Upper lobe of left lung (tissue), 6 donors: Measurements from ENCODE around the gene RAB3GAP1. TPM values are rescaled to one million over a fixed set of nuclear protein-coding genes. Genes with fewer than 3 reads are reported as not detected.

Experiments
- ATAC-seq, 2 donors: fragments of 200-7000 bp; cut with Tn5 transposase; one replicate each; pipeline ENCODE4 v1.9.1; 2022; ENCODE audit warnings: mild to moderate bottlenecking in 2 of 2, moderate library complexity in 2 of 2; ENCODE audit not compliant: low FRiP score in 2 of 2
- DNase-seq, 2 donors: peaks; one replicate each; pipeline ENCODE4 v3.0.0-alpha.2; 2019 to 2020
- H3K27ac ChIP-seq, 4 donors: fragments of 200-600 bp; sonication (generic); one replicate each; pipeline ENCODE4 v1.5.1; 2016 to 2019
- H3K27me3 ChIP-seq, 4 donors: fragments of 200-600 bp; sonication (generic); one replicate each; pipeline ENCODE4 v1.5.1; 2017 to 2019
- H3K36me3 ChIP-seq, 4 donors: fragments of 200-600 bp; sonication (generic); one replicate each; pipeline ENCODE4 v1.5.1; 2016 to 2019
- H3K4me1 ChIP-seq, 4 donors: fragments of 200-600 bp; sonication (generic); one replicate each; pipeline ENCODE4 v1.5.1; 2018 to 2019
- H3K4me3 ChIP-seq, 4 donors: fragments of 200-600 bp; sonication (generic); one replicate each; pipeline ENCODE4 v1.5.1; 2017 to 2019; ENCODE audit warnings: mild to moderate bottlenecking in 2 of 4, moderate library complexity in 1 of 4
- H3K9me3 ChIP-seq, 4 donors: fragments of 200-600 bp; sonication (generic); one replicate each; pipeline ENCODE4 v1.5.1; 2018 to 2019
- CTCF ChIP-seq, 6 experiments: fragments of 450-650 bp in 4 of 6; fragments of 200-600 bp in 2 of 6; sonication (generic) in 2 of 6; IDR thresholded peaks; one replicate each; pipeline ENCODE4 v1.5.1; 2016 to 2019; ENCODE audit warnings: antibody characterized with exemption in 6 of 6
- EP300 ChIP-seq, 4 donors: sonication (generic); formaldehyde crosslinking; IDR thresholded peaks; one replicate each; pipeline ENCODE4 v1.5.1; 2017; ENCODE audit warnings: antibody characterized with exemption in 4 of 4, control low read depth in 2 of 4
- POLR2A ChIP-seq, 4 donors: fragments of 450-650 bp; IDR thresholded peaks; one replicate each; pipeline ENCODE4 v1.5.1; 2016 to 2017; ENCODE audit warnings: antibody characterized with exemption in 4 of 4, mild to moderate bottlenecking in 2 of 4
- POLR2AphosphoS5 ChIP-seq, 2 donors: sonication (generic); formaldehyde crosslinking; IDR thresholded peaks; one replicate each; pipeline ENCODE4 v1.5.1; 2017; ENCODE audit warnings: antibody characterized with exemption in 2 of 2
- WGBS, 2 donors: methylation state at CpG; one replicate each; pipeline ENCODE4 v1.1.5; 2017 to 2018; 5-methylcytosine and 5-hydroxymethylcytosine counted together
- total RNA-seq, 6 donors: library from RNA; depleted of rRNA in 4 of 6; stranded (reverse); fragments of >200 nt in 4 of 6; gene quantifications; one replicate each; pipeline versions ENCODE4 v1.1.0 to v1.2.1, GENCODE V29; 2016 to 2021
- donor health status: DM: no; HTN: no; CAD: no; lungs with moderate emphysema.
- donor health status: DM: no; HTN: yes; CAD: no; lungs with severe emphysema.

Gene RAB3GAP1
- total RNA-seq, 6 donors from 2014 or later, result 30.9 to 51.0 (median 36.0) TPM

DNA sequence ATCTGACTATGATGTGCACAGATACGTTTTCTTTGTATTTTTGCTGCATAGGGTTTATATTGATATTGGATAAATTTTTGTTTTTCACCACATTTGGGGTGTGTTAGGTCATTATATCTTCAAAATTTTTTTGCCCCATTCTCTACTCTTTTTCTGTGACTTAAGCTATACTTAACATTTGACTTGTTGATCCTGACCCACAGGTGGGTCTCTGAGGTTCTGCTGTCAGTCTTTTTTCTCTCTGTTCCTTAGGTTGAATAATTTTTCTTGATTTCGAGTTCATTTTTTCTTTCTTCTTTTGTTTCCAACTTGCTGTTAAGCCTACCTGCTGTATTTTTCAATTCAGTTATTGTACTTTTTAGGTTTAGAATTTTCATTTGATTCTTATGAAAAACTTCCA lies 12.1 kb downstream of the RAB3GAP1 start:
- no peaks in the 10 kb centered on the region for H3K27me3 ChIP-seq
- H3K4me1 ChIP-seq, result peaks cover 0 to 9% (median 0%) of the 10 kb centered on the region in 4 donors
- H3K27ac ChIP-seq, result no peak overlapping the region
- peaks cover 0 to 32% (median 10%) of the 10 kb centered on the region in 4 donors for H3K36me3 ChIP-seq
- TF ChIP-seq POLR2AphosphoS5 (IDR thresholded peaks at IDR 0.05) (no peak), EP300 (IDR thresholded peaks at IDR 0.05) (no peak), CTCF (IDR thresholded peaks at IDR 0.05) (no peak), POLR2A (IDR thresholded peaks at IDR 0.05) (no peak)
- DNase-seq (no peak), ATAC-seq (no peak)
- no peaks in the 10 kb centered on the region for H3K9me3 ChIP-seq
- 93 to 95% methylated on average over 2 of the region's 2 CpGs for WGBS, 2 donors
- H3K4me3 ChIP-seq, result no peak overlapping the region

DNA sequence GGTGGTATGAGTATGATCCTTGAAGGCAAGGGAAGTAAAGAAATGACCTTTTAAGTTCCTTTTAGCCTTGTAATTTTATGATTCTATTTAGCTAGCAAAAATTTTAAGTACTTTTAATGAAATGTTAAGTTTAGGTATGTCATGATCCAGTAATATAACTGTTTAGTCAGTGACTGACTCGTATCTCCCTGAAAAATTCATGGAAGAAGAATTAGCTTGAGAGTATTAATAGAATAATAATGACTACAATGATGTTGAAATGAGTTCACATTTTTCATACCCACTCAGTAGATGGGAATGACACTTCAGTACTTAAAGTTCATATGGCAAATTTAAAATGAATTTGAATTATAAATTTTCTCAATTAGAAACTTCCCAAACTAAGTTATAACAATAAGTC lies 14.6 kb downstream of the RAB3GAP1 start:
- DNase-seq (no peak), ATAC-seq (no peak)
- Histone ChIP-seq H3K4me1 (peaks cover 0 to 9% (median 0%) of the 10 kb centered on the region in 4 donors), H3K9me3 (peaks cover 0 to 5% (median 1%) of the 10 kb centered on the region in 4 donors), H3K27ac (no peak overlapping the region), H3K36me3 (peaks cover 0 to 17% (median 3%) of the 10 kb centered on the region in 4 donors), H3K27me3 (no peaks in the 10 kb centered on the region), H3K4me3 (no peak overlapping the region)
- 68 to 79% methylated on average over 1 of the region's 1 CpG for WGBS, 2 donors
- TF ChIP-seq POLR2A (IDR thresholded peaks at IDR 0.05) (no peak), EP300 (IDR thresholded peaks at IDR 0.05) (no peak)

DNA sequence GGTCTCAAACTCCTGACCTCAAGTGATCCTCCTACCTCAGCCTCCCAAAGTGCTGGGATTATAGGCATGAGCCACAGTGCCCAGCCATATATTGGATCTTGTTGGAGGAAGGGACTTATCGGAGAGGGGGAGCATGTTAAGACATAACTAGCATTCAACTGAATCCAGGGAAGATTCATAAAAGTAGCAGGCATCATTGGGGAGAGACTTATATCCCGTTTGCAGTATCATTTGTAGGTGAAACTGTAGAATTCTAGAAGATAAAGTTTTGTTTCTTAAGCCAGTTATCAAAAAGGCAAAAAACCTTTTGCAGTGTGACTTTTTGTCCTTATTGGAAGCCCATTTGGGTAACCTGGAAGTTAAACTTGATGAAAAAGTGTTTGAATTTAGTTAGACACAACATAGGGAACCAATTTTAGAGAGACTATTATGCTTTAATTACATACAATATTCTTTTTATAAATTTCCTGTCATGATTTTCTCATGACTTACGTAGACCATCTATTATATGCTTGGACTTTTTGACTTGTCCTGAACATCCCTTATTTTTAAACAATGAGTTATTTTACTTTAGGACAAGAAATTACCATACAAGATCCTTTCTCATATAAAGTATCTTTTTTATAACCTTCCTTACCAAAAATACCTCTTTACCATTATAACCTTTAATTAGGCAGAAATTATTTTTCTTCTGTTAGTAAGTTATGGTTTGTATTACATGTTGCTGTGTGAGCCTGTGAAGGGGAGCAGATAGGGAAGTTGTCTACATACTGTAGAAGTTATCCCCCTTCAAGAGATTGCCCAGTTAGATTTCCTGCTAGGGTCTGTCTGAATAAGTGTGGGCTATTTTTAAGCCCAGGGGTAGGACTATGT lies 20.3 kb downstream of the RAB3GAP1 start:
- DNase-seq, result no peak
- H3K4me3 ChIP-seq, result no peak overlapping the region
- peaks cover 0 to 16% (median 3%) of the 10 kb centered on the region in 4 donors for H3K9me3 ChIP-seq
- ATAC-seq, result no peak
- no peak overlapping the region for H3K27ac ChIP-seq
- H3K4me1 ChIP-seq, result no peaks in the 10 kb centered on the region
- no peak for TF ChIP-seq EP300 (IDR thresholded peaks at IDR 0.05)
- no peak for TF ChIP-seq POLR2AphosphoS5 (IDR thresholded peaks at IDR 0.05)
- no peak for TF ChIP-seq POLR2A (IDR thresholded peaks at IDR 0.05)
- H3K36me3 ChIP-seq, result peaks cover 0 to 8% (median 0%) of the 10 kb centered on the region in 4 donors
- WGBS, 2 donors, result 96% methylated on average over 3 of the region's 3 CpGs
- H3K27me3 ChIP-seq, result no peaks in the 10 kb centered on the region

- peak in 1 of 2 donors; percentile 30 for ATAC-seq
- WGBS, 2 donors, result 79 to 90% methylated on average over 3 of the region's 3 CpGs
- no peak for DNase-seq
- TF ChIP-seq CTCF (IDR thresholded peaks at IDR 0.05) (no peak), EP300 (IDR thresholded peaks at IDR 0.05) (no peak), POLR2AphosphoS5 (IDR thresholded peaks at IDR 0.05) (no peak), POLR2A (IDR thresholded peaks at IDR 0.05) (no peak)
- H3K27me3 ChIP-seq, result no peaks in the 10 kb centered on the region
- H3K36me3 ChIP-seq, result peaks cover 0 to 4% (median 1%) of the 10 kb centered on the region in 4 donors
- H3K27ac ChIP-seq, result no peak overlapping the region
- H3K4me3 ChIP-seq, result no peak overlapping the region
- no peaks in the 10 kb centered on the region for H3K4me1 ChIP-seq
- H3K9me3 ChIP-seq, result peaks cover 0 to 16% (median 3%) of the 10 kb centered on the region in 4 donors
These were observed 22.1 kb downstream of the RAB3GAP1 start for GRCh38 chr2:135074216-135074615.

DNA sequence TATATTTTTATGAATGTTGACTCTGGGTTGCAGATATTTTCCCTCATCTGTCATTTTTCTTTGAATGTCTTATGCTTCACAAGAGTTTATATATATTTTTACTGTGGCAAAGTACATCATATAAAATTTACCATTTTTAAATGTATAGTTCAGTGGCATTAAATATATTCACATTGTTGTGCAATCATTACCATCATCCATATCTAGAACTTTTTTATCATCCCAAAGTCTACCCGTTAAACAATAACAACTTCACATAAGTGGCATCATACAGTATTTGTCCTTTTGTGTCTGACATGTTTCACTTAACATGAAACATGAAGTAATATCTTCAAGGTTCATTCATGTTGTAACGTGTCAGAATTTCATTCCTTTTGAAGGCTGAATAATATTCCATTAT lies 24.5 kb downstream of the RAB3GAP1 start:
- 98 to 99% methylated on average over 2 of the region's 2 CpGs for WGBS, 2 donors
- ATAC-seq (no peak), DNase-seq (no peak)
- no peaks in the 10 kb centered on the region for H3K27me3 ChIP-seq
- H3K36me3 ChIP-seq, result peaks cover 0 to 4% (median 1%) of the 10 kb centered on the region in 4 donors
- peaks cover 0 to 13% (median 3%) of the 10 kb centered on the region in 4 donors for H3K9me3 ChIP-seq
- no peak overlapping the region for H3K27ac ChIP-seq
- H3K4me3 ChIP-seq, result no peak overlapping the region
- TF ChIP-seq CTCF (IDR thresholded peaks at IDR 0.05), result no peak
- TF ChIP-seq POLR2AphosphoS5 (IDR thresholded peaks at IDR 0.05), result no peak
- TF ChIP-seq POLR2A (IDR thresholded peaks at IDR 0.05), result no peak
- no peak for TF ChIP-seq EP300 (IDR thresholded peaks at IDR 0.05)
- H3K4me1 ChIP-seq, result no peaks in the 10 kb centered on the region
